ENCODE data around the gene ASTE1. TPM values are rescaled to one million over a fixed set of nuclear protein-coding genes. Genes with fewer than 3 reads are reported as not detected.

The ASTE1 gene, protein sequence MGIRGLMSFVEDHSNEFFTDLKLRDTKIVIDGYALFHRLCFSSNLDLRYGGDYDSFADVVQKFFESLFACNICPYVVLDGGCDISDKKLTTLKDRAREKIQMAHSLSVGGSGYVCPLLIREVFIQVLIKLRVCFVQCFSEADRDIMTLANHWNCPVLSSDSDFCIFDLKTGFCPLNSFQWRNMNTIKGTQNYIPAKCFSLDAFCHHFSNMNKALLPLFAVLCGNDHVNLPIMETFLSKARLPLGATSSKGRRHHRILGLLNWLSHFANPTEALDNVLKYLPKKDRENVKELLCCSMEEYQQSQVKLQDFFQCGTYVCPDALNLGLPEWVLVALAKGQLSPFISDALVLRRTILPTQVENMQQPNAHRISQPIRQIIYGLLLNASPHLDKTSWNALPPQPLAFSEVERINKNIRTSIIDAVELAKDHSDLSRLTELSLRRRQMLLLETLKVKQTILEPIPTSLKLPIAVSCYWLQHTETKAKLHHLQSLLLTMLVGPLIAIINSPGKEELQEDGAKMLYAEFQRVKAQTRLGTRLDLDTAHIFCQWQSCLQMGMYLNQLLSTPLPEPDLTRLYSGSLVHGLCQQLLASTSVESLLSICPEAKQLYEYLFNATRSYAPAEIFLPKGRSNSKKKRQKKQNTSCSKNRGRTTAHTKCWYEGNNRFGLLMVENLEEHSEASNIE
- total RNA-seq (2022; extraction: Qiagen RNA extraction; ENCODE audit: low read depth), result 4.7 to 6.3 TPM (median 4.8 TPM) in 5 replicates

DNA sequence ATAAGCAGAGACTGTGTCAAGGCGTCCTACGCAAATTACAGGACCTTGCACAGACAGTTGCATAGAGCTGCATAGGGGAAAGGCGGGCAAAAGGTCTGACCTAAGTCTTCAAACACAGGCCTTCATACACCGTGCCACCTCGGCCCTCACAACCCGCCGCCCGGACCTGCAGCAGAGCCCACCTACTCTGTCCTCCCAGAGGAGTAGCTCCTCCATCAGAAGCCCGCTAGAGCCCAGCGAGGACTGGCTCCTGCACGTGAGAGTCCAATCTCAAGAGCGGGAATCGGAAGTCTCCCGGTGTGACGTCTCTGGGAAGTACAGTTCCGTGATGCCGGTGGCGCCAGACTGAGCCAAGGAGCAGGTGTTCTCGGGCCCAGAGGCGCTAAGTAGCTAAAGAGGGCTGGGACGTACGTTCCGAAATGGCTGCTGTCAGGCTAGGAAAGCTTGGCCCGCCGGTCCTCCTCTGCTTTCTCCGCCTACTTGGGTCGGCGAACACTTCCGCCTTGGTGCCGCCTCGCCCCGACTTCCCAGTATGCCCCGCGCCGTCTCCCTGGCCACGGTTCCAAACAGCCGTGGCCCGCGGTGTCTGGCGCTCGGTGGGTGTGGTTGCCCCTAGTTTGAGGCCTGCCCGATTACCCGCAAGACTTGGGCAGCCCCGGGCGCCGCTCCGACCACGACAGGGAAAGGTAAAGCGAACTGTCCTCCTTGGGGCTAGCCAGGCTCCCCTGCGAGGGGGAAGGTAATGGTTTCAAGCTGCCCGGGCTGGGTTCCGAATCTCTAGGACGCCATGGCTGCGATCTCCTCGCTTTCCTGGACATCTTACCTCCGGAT is at the start of gene ASTE1, which contains the start of gene NEK11:
Gene ASTE1, minus strand, starts transcription at position 505 of the 831 bp plus-strand sequence. CDS start 1,519 bp downstream, outside the sequence.
Gene NEK11, plus strand, starts transcription at position 557 of the 831 bp plus-strand sequence. CDS start 2,832 bp downstream, outside the sequence.

Other genes with a start within 250 kb of the ASTE1 start
- gene ATP2C1, start 132.7 kb downstream of the ASTE1 start, total RNA-seq (2022; extraction: Qiagen RNA extraction; ENCODE audit: low read depth), result 29.5 to 40.3 TPM (median 32.8 TPM) in 5 replicates
- 4.2 to 5.9 TPM (median 4.5 TPM) in 5 replicates for gene NEK11, start 52 bp upstream of the ASTE1 start, total RNA-seq (2022; extraction: Qiagen RNA extraction; ENCODE audit: low read depth)